GM12891 (cell line): ENCODE data around the gene ARFRP1.
A peak's percentile ranks its signal among the peaks of the same experiment; 100 is the strongest.

Experiments
- DNase-seq: peaks from one replicate; pipeline ENCODE4 v3.0.0; 2011; ENCODE audit warnings: low spot score; ENCODE audit not compliant: insufficient read length
- FAIRE-seq: peaks from 2 replicates; lab custom pipeline; 2011; peaks lifted over from hg19 to GRCh38; lab: Jason Lieb, UNC
- PAX5 ChIP-seq: IDR thresholded peaks from 2 replicates; pipeline ENCODE4 v1.6.1; 2011; ENCODE audit warnings: low read length, moderate library complexity, mild to moderate bottlenecking; ENCODE audit not compliant: insufficient read depth, severe bottlenecking
- POLR2A ChIP-seq: IDR thresholded peaks from 2 replicates; pipeline ENCODE4 v1.6.1; 2011; ENCODE audit warnings: low read depth, low read length, control low read depth
- POLR2AphosphoS5 ChIP-seq: IDR thresholded peaks from 2 replicates; pipeline ENCODE4 v1.6.1; 2011; ENCODE audit warnings: low read depth, low read length, control low read depth
- POU2F2 ChIP-seq: IDR thresholded peaks from 2 replicates; pipeline ENCODE4 v1.6.1; 2011; ENCODE audit warnings: low read depth, mild to moderate bottlenecking, control low read depth, low read length, moderate library complexity
- SPI1 ChIP-seq: IDR thresholded peaks from 2 replicates; pipeline ENCODE4 v1.6.1; 2011; ENCODE audit warnings: low read depth, low read length, control low read depth
- TAF1 ChIP-seq: IDR thresholded peaks from 2 replicates; pipeline ENCODE4 v1.6.1; 2011; ENCODE audit warnings: low read depth, low read length, control low read depth

Gene ARFRP1

GRCh38 chr20:63691711-63692435 is 15.9 kb downstream of the ARFRP1 start:
- TF ChIP-seq PAX5 (no peak), TAF1 (no peak), POU2F2 (no peak), POLR2AphosphoS5 (no peak), SPI1 (no peak)
- DNase-seq (no peak), FAIRE-seq (no peak)

GRCh38 chr20:63690898-63691710 is 16.7 kb downstream of the ARFRP1 start:
- TF ChIP-seq POLR2AphosphoS5 (no peak), POLR2A (no peak)
- DNase-seq (peak; percentile 53), FAIRE-seq (no peak)

DNA sequence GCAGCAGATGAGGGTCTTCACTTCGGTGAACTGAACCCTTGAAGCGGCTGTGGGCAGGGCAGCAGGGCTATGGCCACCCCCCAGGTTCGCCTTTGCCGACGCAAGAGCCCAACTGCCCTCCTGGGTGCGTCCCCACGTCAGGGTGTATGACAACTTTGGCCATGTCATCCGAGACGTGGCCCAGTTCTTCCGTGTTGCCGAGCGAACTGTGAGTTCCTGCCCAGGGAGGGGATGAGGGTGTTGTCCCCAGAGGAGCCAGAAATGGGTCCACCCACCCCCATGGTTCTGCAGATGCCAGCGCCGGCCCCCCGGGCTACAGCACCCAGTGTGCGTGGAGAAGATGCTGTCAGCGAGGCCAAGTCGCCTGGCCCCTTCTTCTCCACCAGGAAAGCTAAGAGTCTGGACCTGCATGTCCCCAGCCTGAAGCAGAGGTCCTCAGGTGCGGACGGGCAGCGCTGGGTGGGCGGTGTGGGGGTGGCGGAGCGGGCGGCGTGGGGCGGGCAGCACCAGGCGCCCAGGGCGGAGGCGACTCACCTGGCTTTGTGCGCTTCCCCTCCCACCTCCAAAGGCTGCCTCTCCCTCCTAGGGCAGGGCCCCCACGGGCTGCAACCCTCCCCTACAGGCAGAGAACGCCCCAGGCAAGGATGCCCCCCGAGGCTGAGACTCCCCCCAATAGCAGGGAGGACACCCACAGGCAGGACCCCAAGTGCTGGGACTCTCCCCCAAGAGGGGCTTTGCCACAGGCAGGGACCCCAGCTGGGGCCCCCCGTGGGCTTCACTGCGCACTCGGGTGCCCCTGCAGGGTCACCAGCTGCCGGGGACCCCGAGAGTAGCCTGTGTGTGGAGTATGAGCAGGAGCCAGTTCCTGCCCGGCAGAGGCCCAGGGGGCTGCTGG is 17.5 kb downstream of the ARFRP1 start:
- DNase-seq (no peak), FAIRE-seq (no peak)
- no peak for TF ChIP-seq POLR2A
- TF ChIP-seq POLR2AphosphoS5: no peak
- TF ChIP-seq PAX5: no peak
- no peak for TF ChIP-seq TAF1
- TF ChIP-seq POU2F2: no peak
- no peak for TF ChIP-seq SPI1

GRCh38 chr20:63689046-63690002 is 18.5 kb downstream of the ARFRP1 start:
- TF ChIP-seq PAX5: no peak
- no peak for TF ChIP-seq TAF1
- no peak for TF ChIP-seq POU2F2
- no peak for TF ChIP-seq POLR2A
- TF ChIP-seq POLR2AphosphoS5: no peak
- no peak for TF ChIP-seq SPI1
- FAIRE-seq: no peak
- no peak for DNase-seq

GRCh38 chr20:63688228-63689045 is 19.3 kb downstream of the ARFRP1 start:
- no peak for FAIRE-seq
- TF ChIP-seq POLR2AphosphoS5: no peak
- TF ChIP-seq PAX5: no peak
- no peak for TF ChIP-seq POLR2A
- TF ChIP-seq TAF1: no peak
- no peak for DNase-seq

- DNase-seq: no peak
- TF ChIP-seq POU2F2: no peak
- TF ChIP-seq POLR2A: no peak
- TF ChIP-seq TAF1: no peak
- TF ChIP-seq POLR2AphosphoS5: no peak
- TF ChIP-seq SPI1: no peak
- FAIRE-seq: no peak
Measured at GRCh38 chr20:63687419-63688178, 20.2 kb downstream of the ARFRP1 start.

GRCh38 chr20:63686492-63687321 is 21.1 kb downstream of the ARFRP1 start:
- DNase-seq: no peak
- no peak for FAIRE-seq
- TF ChIP-seq PAX5 (no peak), POLR2AphosphoS5 (no peak), SPI1 (no peak), POU2F2 (no peak), TAF1 (no peak), POLR2A (no peak)
